Erythroblast (primary cell): Measurements from ENCODE around the gene NRG3.

Source experiments
- GATA1 ChIP-seq: IDR thresholded peaks from 2 replicates; pipeline ENCODE4 v1.6.1; 2011; ENCODE audit warnings: low read depth, mild to moderate bottlenecking, control low read depth, low read length, moderate library complexity
- POLR2A ChIP-seq: IDR thresholded peaks from 2 replicates; pipeline ENCODE4 v1.6.1; 2011; ENCODE audit warnings: mild to moderate bottlenecking, low read length

DNA sequence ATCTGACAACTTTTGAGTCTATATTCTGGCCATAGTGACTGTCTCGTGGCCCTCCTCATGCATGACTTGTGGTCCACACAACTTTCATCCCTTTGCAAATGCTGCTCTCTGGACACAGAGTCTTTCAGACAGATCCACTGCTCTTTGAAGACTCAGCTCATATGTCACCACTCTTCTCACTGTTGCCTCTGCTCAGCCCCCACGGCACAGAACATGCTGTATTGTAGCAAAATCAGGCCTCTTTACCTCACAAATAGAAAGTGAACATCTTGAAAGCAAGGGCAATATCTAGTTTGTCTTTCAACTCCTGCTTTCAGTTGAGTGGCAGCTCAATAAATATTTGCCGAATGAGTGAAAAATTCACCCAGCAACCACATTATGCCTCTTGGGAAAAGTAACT is 443.5 kb downstream of the NRG3 start:
- TF ChIP-seq POLR2A (no peak), GATA1 (no peak)
